Coronary artery (tissue), 2 donors: ENCODE results near the gene TRABD2B.

Source experiments
- DNase-seq: peaks from one replicate; pipeline ENCODE4 v3.0.0-alpha.2; 2017; ENCODE audit warnings: low spot score
- H3K27ac ChIP-seq, 2 donors: fragments of 200-600 bp; sonication (generic); one replicate each; pipeline ENCODE4 v1.5.1; 2016 to 2019
- H3K4me3 ChIP-seq: fragments of 200-600 bp; sonication (generic); 2 replicates; pipeline ENCODE4 v1.5.1; 2016; ENCODE audit warnings: mild to moderate bottlenecking, moderate library complexity
- TF ChIP-seq, protein P1 (sequence below): fragments of 200-600 bp; sonication (generic); IDR thresholded peaks from one replicate; pipeline ENCODE4 v1.5.1; 2019; ENCODE audit warnings: antibody characterized with exemption

Gene TRABD2B

DNA sequence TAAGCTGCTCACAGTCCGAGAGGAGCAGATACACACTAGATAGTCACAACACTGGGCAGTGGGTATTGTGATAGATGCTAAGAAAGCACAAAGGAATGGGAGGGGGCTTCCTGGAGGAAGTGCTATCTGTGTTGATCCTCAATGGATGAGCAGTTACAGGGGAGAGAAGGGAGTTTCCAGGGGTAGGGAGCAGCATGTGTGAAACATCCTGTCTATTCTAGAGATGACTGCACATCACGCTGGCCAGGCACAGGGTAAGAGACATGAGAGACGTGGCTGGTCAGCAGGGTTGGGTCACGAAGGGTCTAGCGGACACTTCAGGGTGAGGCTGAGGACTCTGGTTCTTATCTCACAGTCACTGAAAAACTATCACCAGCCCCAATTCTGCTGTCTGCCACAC lies 235.2 kb downstream of the TRABD2B start:
- Histone ChIP-seq H3K4me3 (no peak overlapping the region), H3K27ac (peak overlapping the region; percentile 85 to 86)
- no peak for DNase-seq
- TF ChIP-seq, protein P1, sequence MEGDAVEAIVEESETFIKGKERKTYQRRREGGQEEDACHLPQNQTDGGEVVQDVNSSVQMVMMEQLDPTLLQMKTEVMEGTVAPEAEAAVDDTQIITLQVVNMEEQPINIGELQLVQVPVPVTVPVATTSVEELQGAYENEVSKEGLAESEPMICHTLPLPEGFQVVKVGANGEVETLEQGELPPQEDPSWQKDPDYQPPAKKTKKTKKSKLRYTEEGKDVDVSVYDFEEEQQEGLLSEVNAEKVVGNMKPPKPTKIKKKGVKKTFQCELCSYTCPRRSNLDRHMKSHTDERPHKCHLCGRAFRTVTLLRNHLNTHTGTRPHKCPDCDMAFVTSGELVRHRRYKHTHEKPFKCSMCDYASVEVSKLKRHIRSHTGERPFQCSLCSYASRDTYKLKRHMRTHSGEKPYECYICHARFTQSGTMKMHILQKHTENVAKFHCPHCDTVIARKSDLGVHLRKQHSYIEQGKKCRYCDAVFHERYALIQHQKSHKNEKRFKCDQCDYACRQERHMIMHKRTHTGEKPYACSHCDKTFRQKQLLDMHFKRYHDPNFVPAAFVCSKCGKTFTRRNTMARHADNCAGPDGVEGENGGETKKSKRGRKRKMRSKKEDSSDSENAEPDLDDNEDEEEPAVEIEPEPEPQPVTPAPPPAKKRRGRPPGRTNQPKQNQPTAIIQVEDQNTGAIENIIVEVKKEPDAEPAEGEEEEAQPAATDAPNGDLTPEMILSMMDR, result no peak

DNA sequence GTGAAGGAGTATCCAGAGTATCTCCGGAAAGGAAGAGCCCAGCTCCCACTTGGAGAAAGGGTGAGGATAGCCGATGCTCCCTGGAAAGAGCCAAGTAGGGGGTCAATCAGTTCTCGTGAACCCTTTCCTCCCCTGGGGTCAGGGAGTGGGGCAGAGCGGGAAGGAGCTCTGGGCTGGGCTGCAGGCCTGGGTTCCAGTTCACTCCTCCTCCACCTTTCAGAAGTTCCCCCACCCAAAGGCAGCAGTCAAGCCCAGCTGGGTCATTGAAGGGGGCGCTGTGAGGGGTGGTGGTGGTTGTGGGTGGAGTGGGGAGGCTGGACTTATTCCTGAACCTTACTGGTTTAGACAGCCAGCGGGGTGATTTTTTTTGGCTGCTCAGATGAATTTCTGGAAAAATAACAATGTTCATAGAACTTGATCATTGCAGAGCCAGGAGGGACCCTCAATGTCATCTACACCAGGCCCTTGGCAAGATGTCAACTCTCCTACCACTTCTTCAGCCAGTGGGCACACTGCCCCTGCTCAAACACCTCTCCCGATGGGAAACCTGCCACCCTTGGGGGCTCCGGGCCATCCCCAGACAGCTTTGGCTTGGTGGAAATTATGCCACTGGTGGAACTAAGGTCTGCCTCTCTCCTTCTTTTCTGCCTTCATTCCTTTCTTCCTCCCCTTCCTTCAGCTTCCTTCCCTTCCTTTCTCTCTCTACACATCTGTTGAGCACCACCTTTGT lies 235.8 kb downstream of the TRABD2B start:
- H3K4me3 ChIP-seq, result no peak overlapping the region
- TF ChIP-seq, protein P1, result no peak
- no peak for DNase-seq
- peak overlapping the region; percentile 85 to 86 for H3K27ac ChIP-seq

DNA sequence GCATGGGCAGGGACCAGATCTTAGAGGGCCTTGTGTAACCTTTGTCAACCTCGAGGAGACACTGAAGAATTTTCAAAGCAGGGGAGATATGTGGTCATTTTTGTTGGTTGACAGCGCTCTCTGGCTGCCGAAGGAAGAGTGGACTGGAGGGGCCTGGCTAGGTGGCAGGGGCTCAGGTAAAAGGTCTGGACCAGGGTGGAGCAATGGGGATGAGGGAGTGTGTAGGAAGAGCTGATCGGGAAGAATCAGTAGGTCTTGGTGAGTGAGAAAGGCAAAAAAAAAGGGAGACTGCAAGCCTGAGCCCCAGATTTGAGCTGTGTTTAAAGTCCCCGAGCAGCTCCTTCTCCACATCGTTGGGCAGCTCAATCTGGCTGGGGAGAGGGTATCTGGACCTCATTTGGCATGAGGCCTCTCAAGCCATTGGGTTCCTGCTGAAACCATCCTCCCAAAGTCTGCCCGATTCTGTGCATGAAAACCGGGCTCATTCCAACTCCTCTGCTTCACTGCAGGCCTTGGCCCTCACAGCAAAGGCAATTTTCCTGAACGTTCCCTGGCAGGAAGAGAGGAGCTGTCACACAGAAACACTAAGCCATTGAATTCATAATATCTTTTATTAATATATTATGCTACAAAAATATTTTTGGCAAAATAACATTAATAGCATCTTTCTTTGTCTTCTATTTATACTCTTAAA lies 237.1 kb downstream of the TRABD2B start:
- TF ChIP-seq, protein P1, result no peak
- peak; percentile 36 for DNase-seq
- Histone ChIP-seq H3K4me3 (peak overlapping the region; percentile 45), H3K27ac (peak overlapping the region; percentile 85 to 86)

DNA sequence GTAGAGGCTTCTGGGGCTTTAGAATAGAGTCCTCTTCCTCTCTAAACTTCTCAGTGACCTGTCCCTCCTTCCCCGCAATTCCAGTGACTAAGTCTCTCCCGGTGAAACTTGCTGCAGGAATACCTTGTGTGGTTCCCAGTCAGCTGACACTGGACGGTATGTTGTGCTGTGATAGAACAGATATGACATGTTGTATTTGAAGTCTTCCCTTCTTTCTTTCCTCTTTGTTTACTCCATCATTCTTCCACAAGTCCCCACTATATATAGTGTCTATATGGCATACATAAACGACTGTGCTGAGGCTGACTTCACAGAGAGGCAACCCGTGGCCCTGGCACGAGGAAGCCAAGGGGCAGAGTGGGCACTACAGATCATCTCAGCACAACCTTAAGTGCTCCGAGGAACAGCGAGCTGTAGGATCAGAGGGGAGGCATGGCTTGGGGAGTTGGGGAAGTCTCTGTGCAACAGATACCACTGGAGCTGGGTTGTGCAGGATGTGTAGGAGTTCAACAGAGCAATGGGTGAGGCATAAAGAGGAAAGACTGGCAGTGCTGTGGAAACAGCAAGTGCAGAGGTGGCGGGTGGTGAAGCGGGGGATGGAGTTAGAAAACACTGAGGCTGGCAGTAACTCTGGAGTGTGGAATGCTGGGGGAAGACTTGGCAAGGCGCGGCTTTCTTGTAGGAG lies 237.8 kb downstream of the TRABD2B start:
- TF ChIP-seq, protein P1, result no peak
- H3K27ac ChIP-seq, result peak overlapping the region; percentile 85 to 86
- peak; percentile 74 for DNase-seq
- peak overlapping the region; percentile 45 for H3K4me3 ChIP-seq

DNA sequence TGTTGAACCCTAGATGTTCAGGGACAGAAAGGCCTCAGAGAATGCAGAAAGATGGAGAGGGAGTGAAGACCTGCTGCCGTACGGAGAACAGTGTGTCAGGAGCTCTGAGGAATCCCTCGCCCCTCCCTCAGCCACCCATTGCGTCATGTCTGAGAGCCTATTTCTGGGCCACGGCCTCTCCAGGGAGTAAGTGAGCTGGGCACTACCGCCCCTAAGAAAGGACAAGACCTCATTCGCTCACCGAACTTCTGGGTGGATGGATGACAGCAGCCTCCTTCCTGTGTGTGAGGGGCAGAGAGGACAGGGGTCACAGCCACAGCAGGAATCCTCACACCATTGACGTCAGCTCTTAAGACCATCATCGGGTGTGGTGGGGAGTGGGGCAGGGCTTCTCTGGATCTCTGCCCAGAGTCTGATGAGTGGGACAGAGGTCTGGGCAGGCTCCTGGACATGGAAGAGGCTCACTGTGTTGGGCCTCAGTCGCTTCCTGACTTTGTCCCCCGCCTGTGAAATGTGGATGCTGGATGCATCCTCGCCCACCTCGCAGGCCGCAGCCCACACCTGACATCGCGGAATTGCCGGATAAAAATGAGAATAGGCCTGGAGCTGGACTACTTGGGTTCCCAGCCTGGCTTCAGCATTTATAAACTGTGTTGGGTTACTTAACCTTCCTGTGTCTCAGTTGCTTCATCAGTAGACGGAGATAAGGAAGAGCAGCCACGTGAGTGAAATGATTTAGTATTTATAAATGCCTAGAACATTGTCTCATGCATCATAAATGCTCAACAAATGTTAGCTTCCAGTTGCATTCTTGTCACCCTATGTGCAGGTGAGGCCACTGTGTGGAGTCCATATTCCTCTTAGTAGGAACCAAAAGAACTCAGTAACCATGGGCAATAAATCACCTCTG lies 238.6 kb downstream of the TRABD2B start:
- DNase-seq, result peak; percentile 95
- TF ChIP-seq, protein P1, result no peak
- Histone ChIP-seq H3K27ac (peak overlapping the region; percentile 85 to 86), H3K4me3 (peak overlapping the region; percentile 45)

DNA sequence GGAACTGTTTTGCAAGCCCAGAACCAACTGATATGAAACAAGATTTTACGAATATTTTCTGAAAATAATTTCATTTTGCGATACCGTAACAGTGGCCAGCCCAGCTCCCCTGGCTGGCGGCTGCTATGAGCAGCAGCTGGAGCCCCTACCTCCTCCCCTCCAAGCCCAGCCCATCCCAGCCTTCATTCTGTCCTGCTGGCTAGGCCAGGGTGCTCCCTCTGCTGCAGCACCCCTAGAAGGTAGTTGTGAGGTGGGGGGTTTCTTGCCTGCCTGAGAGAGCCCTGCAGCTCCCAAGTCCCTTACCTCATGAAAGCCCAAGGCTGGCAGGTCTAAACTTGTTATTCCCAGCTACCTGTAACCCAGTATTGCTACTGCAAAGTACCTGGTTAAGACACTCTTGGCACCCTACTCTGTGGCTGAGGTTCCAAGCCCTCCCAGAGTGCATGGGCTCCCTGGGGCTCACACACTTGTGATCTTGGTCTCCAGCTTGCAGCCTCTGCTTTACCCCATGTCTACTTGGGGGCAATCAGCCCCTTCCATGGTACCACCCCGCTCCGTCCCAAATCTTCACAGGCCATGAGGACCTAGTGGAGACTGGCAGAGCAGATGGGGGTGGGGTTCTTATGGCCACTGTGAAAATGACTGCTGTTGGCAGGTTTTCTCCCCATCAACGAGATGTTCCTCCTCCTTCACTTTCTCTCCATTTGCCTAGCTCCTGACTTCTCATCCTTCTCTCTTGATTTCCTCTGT lies 239.8 kb downstream of the TRABD2B start:
- TF ChIP-seq, protein P1, result no peak
- DNase-seq, result peak; percentile 64
- Histone ChIP-seq H3K27ac (peak overlapping the region; percentile 85 to 86), H3K4me3 (no peak overlapping the region)
